WTC11 (cell line): ENCODE data around the gene PLAC8. TPM values are rescaled to one million over a fixed set of nuclear protein-coding genes. Genes with fewer than 3 reads are reported as not detected.

Experiments used
- ATAC-seq: fragments of 200-7000 bp; cut with Tn5 transposase; 2 replicates; pipeline ENCODE4 v1.10.0; 2021; ENCODE audit warnings: mild to moderate bottlenecking, moderate library complexity
- CTCF ChIA-PET: fragments of 300-600 bp; sonication (Branson Sonifier 250); formaldehyde crosslinking; loops from one replicate; lab custom pipeline; 2021; ENCODE audit warnings: antibody characterized with exemption; lab: Charles Lee
- POLR2A ChIA-PET: fragments of 350-600 bp; sonication (Branson Sonifier 250); formaldehyde crosslinking; loops from one replicate; lab custom pipeline; 2021; ENCODE audit warnings: antibody characterized with exemption; lab: Charles Lee
- DNase-seq: peaks from one replicate; pipeline ENCODE4 v3.0.0; 2021; ENCODE audit warnings: low spot score
- H3K27ac Mint-ChIP-seq: 2 replicates; pipeline ENCODE4 v1.8.0; 2021; ENCODE audit warnings: mixed read lengths
- H3K27me3 Mint-ChIP-seq: 2 replicates; pipeline ENCODE4 v1.8.0; 2021; ENCODE audit warnings: low read depth, mild to moderate bottlenecking, moderate library complexity, mixed read lengths
- H3K36me3 Mint-ChIP-seq: 2 replicates; pipeline ENCODE4 v1.8.0; 2021; ENCODE audit warnings: mixed read lengths
- H3K4me1 Mint-ChIP-seq: 2 replicates; pipeline ENCODE4 v1.8.0; 2022; ENCODE audit warnings: mixed read lengths
- H3K4me3 Mint-ChIP-seq: 2 replicates; pipeline ENCODE4 v1.8.0; 2021; ENCODE audit warnings: mild to moderate bottlenecking, moderate library complexity, mixed read lengths
- H3K9me3 Mint-ChIP-seq: 2 replicates; pipeline ENCODE4 v1.8.0; 2021; ENCODE audit warnings: mixed read lengths
- CREM ChIP-seq: sonication (generic); formaldehyde crosslinking; IDR thresholded peaks from 2 replicates; pipeline ENCODE4 v1.8.1; 2022; ENCODE audit warnings: mild to moderate bottlenecking, missing genetic modification reagents, moderate library complexity
- ELF4 ChIP-seq: sonication (generic); formaldehyde crosslinking; IDR thresholded peaks from 2 replicates; pipeline ENCODE4 v1.8.1; 2022; ENCODE audit warnings: low read depth, mild to moderate bottlenecking, moderate library complexity, missing genetic modification reagents
- FOXP1 ChIP-seq: sonication (generic); formaldehyde crosslinking; IDR thresholded peaks from 2 replicates; pipeline ENCODE4 v1.8.0; 2022; ENCODE audit warnings: missing genetic modification reagents, mild to moderate bottlenecking, moderate library complexity, borderline replicate concordance
- GABPB1 ChIP-seq: sonication (generic); formaldehyde crosslinking; IDR thresholded peaks from 2 replicates; pipeline ENCODE4 v1.8.1; 2023; ENCODE audit warnings: mild to moderate bottlenecking, missing genetic modification reagents
- HMGA2 ChIP-seq: fragments of 250-450 bp; sonication (Bioruptor Pico); IDR thresholded peaks from 2 replicates; pipeline ENCODE4 v1.4.0; 2021; ENCODE audit warnings: mild to moderate bottlenecking, moderate library complexity
- IRF2 ChIP-seq: sonication (generic); formaldehyde crosslinking; IDR thresholded peaks from 2 replicates; pipeline ENCODE4 v1.8.0; 2022; ENCODE audit warnings: low read depth, missing genetic modification reagents, borderline replicate concordance
- KAT7 ChIP-seq: sonication (generic); formaldehyde crosslinking; IDR thresholded peaks from 2 replicates; pipeline ENCODE4 v1.8.1; 2023; ENCODE audit warnings: missing genetic modification reagents, mild to moderate bottlenecking, borderline replicate concordance
- SP1 ChIP-seq: sonication (generic); formaldehyde crosslinking; conservative IDR thresholded peaks from 2 replicates; pipeline ENCODE4 v1.8.1; 2022; ENCODE audit warnings: missing genetic modification reagents
- ZNF138 ChIP-seq: sonication (generic); formaldehyde crosslinking; conservative IDR thresholded peaks from 2 replicates; pipeline ENCODE4 v1.8.1; 2022; ENCODE audit warnings: mild to moderate bottlenecking, moderate library complexity, missing genetic modification reagents
- total RNA-seq: library from RNA; stranded (reverse); gene quantifications from 3 replicates; pipeline ENCODE4 v1.2.3, GENCODE V29; 2021
- TF ChIP-seq, protein P1 (sequence below): sonication (generic); formaldehyde crosslinking; IDR thresholded peaks from 2 replicates; pipeline ENCODE4 v1.8.1; 2022; ENCODE audit warnings: missing genetic modification reagents, borderline replicate concordance
- TF ChIP-seq, protein P2 (sequence below): sonication (generic); formaldehyde crosslinking; IDR thresholded peaks from 2 replicates; pipeline ENCODE4 v1.8.1; 2022; ENCODE audit warnings: low read depth, mild to moderate bottlenecking, moderate library complexity, missing genetic modification reagents, borderline replicate concordance
- TF ChIP-seq, protein P3 (sequence below): sonication (generic); formaldehyde crosslinking; conservative IDR thresholded peaks from 2 replicates; pipeline ENCODE4 v1.8.1; 2023; ENCODE audit warnings: mild to moderate bottlenecking, low read depth, missing genetic modification reagents, moderate library complexity
- TF ChIP-seq, protein P4 (sequence below): sonication (generic); formaldehyde crosslinking; IDR thresholded peaks from 2 replicates; pipeline ENCODE4 v1.8.1; 2023; ENCODE audit warnings: mild to moderate bottlenecking, missing genetic modification reagents
- TF ChIP-seq, protein P5 (sequence below): sonication (generic); formaldehyde crosslinking; IDR thresholded peaks from 2 replicates; pipeline ENCODE4 v1.8.0; 2023; ENCODE audit warnings: missing genetic modification reagents, mild to moderate bottlenecking, borderline replicate concordance

Gene PLAC8
- total RNA-seq, 1 experiment from 2014 or later = 1.6 TPM

DNA sequence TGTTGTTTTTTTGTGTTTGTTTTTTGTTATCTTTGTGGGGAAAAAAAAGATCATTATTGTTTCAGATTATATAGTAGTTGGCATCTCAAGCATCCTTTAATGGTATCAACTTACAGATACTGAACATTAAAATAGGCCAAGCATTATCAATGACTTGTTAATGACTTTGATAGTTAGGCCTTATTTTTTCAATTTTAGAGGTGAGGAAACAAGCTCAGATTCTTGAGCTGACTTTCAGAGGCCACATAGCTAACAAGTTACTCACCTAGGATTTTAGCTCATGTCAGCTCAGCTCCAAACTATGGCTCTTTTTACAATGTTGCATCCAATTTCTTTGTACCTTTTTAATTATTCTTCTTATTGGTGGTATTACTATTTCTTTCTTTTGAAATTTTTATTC is 471 bp upstream of the PLAC8 start (continued):
- TF ChIP-seq, protein P1, sequence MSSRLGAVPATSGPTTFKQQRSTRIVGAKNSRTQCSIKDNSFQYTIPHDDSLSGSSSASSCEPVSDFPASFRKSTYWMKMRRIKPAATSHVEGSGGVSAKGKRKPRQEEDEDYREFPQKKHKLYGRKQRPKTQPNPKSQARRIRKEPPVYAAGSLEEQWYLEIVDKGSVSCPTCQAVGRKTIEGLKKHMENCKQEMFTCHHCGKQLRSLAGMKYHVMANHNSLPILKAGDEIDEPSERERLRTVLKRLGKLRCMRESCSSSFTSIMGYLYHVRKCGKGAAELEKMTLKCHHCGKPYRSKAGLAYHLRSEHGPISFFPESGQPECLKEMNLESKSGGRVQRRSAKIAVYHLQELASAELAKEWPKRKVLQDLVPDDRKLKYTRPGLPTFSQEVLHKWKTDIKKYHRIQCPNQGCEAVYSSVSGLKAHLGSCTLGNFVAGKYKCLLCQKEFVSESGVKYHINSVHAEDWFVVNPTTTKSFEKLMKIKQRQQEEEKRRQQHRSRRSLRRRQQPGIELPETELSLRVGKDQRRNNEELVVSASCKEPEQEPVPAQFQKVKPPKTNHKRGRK = no peak
- TF ChIP-seq ZNF138 (no peak), GABPB1 (CRISPR knock-in tag) (no peak), SP1 (CRISPR knock-in tag) (no peak), HMGA2 (CRISPR knock-in tag) (no peak), FOXP1 (CRISPR knock-in tag) (no peak), IRF2 (CRISPR knock-in tag) (no peak)
- TF ChIP-seq, protein P2, sequence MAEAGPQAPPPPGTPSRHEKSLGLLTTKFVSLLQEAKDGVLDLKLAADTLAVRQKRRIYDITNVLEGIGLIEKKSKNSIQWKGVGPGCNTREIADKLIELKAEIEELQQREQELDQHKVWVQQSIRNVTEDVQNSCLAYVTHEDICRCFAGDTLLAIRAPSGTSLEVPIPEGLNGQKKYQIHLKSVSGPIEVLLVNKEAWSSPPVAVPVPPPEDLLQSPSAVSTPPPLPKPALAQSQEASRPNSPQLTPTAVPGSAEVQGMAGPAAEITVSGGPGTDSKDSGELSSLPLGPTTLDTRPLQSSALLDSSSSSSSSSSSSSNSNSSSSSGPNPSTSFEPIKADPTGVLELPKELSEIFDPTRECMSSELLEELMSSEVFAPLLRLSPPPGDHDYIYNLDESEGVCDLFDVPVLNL = no peak
- TF ChIP-seq, protein P3, sequence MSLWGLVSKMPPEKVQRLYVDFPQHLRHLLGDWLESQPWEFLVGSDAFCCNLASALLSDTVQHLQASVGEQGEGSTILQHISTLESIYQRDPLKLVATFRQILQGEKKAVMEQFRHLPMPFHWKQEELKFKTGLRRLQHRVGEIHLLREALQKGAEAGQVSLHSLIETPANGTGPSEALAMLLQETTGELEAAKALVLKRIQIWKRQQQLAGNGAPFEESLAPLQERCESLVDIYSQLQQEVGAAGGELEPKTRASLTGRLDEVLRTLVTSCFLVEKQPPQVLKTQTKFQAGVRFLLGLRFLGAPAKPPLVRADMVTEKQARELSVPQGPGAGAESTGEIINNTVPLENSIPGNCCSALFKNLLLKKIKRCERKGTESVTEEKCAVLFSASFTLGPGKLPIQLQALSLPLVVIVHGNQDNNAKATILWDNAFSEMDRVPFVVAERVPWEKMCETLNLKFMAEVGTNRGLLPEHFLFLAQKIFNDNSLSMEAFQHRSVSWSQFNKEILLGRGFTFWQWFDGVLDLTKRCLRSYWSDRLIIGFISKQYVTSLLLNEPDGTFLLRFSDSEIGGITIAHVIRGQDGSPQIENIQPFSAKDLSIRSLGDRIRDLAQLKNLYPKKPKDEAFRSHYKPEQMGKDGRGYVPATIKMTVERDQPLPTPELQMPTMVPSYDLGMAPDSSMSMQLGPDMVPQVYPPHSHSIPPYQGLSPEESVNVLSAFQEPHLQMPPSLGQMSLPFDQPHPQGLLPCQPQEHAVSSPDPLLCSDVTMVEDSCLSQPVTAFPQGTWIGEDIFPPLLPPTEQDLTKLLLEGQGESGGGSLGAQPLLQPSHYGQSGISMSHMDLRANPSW (CRISPR knock-in tag) = no peak
- TF ChIP-seq, protein P4, sequence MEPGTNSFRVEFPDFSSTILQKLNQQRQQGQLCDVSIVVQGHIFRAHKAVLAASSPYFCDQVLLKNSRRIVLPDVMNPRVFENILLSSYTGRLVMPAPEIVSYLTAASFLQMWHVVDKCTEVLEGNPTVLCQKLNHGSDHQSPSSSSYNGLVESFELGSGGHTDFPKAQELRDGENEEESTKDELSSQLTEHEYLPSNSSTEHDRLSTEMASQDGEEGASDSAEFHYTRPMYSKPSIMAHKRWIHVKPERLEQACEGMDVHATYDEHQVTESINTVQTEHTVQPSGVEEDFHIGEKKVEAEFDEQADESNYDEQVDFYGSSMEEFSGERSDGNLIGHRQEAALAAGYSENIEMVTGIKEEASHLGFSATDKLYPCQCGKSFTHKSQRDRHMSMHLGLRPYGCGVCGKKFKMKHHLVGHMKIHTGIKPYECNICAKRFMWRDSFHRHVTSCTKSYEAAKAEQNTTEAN = no peak

DNA sequence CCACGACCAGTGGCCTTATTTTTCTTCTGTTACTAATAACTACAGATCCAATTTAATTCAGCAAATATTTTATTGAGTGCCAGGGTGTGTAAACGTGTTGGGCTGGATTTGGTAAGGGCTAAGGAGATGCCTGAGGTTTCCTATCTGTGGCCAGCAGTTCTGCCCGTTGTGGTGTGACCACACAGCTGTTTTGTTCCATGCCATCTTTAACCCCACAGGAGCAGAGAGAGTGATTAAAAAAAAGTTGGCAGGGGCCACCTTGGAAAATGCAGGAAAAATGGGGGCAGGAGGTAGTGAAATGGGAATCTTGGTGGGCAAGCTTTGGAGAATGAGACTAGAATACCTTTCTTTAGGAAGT is 1.1 kb downstream of the PLAC8 start:
- TF ChIP-seq KAT7 (CRISPR knock-in tag) = no peak
- no peak for TF ChIP-seq ELF4 (CRISPR knock-in tag)
- no peak for TF ChIP-seq CREM (CRISPR knock-in tag)
- TF ChIP-seq, protein P5, sequence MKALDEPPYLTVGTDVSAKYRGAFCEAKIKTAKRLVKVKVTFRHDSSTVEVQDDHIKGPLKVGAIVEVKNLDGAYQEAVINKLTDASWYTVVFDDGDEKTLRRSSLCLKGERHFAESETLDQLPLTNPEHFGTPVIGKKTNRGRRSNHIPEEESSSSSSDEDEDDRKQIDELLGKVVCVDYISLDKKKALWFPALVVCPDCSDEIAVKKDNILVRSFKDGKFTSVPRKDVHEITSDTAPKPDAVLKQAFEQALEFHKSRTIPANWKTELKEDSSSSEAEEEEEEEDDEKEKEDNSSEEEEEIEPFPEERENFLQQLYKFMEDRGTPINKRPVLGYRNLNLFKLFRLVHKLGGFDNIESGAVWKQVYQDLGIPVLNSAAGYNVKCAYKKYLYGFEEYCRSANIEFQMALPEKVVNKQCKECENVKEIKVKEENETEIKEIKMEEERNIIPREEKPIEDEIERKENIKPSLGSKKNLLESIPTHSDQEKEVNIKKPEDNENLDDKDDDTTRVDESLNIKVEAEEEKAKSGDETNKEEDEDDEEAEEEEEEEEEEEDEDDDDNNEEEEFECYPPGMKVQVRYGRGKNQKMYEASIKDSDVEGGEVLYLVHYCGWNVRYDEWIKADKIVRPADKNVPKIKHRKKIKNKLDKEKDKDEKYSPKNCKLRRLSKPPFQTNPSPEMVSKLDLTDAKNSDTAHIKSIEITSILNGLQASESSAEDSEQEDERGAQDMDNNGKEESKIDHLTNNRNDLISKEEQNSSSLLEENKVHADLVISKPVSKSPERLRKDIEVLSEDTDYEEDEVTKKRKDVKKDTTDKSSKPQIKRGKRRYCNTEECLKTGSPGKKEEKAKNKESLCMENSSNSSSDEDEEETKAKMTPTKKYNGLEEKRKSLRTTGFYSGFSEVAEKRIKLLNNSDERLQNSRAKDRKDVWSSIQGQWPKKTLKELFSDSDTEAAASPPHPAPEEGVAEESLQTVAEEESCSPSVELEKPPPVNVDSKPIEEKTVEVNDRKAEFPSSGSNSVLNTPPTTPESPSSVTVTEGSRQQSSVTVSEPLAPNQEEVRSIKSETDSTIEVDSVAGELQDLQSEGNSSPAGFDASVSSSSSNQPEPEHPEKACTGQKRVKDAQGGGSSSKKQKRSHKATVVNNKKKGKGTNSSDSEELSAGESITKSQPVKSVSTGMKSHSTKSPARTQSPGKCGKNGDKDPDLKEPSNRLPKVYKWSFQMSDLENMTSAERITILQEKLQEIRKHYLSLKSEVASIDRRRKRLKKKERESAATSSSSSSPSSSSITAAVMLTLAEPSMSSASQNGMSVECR (CRISPR knock-in tag) = no peak
- H3K27ac Mint-ChIP-seq = no peak overlapping the region
- DNase-seq = no peak
- ChIA-PET CTCF (interaction anchor here (0.7 to 2.1 kb wide), 3 partner anchors 40 to 147 kb away, joined by 3 to 5 read pairs (median 3); no protein-coding TSS in a partner anchor), POLR2A (no interaction called here)
- no peaks in the 10 kb centered on the region for H3K9me3 Mint-ChIP-seq
- no peak overlapping the region for H3K4me3 Mint-ChIP-seq
- ATAC-seq = no peak
- peaks cover 46% of the 10 kb centered on the region for H3K4me1 Mint-ChIP-seq
- peaks cover 12% of the 10 kb centered on the region for H3K27me3 Mint-ChIP-seq
- no peaks in the 10 kb centered on the region for H3K36me3 Mint-ChIP-seq
